Renal cortex interstitium (tissue), 11 donors: ENCODE results near the gene TCERG1L. TPM values are rescaled to one million over a fixed set of nuclear protein-coding genes. Genes with fewer than 3 reads are reported as not detected.

Source experiments
- DNase-seq, 11 donors: peaks; one replicate each; pipeline ENCODE4 v3.0.0-alpha.2; 2013; ENCODE audit warnings: low read depth in 9 of 11, low spot score in 4 of 11; ENCODE audit errors: extremely low read depth in 1 of 11
- polyA plus RNA-seq, 3 donors: library from polyadenylated mRNA; unstranded; fragments of 120-200 nt; gene quantifications; one replicate each; pipeline ENCODE4 v1.2.1, GENCODE V29; 2013; ENCODE audit not compliant: insufficient read length in 3 of 3

The TCERG1L gene
- polyA plus RNA-seq, 3 donors: 1.1 to 2.4 (median 1.3) TPM

DNA sequence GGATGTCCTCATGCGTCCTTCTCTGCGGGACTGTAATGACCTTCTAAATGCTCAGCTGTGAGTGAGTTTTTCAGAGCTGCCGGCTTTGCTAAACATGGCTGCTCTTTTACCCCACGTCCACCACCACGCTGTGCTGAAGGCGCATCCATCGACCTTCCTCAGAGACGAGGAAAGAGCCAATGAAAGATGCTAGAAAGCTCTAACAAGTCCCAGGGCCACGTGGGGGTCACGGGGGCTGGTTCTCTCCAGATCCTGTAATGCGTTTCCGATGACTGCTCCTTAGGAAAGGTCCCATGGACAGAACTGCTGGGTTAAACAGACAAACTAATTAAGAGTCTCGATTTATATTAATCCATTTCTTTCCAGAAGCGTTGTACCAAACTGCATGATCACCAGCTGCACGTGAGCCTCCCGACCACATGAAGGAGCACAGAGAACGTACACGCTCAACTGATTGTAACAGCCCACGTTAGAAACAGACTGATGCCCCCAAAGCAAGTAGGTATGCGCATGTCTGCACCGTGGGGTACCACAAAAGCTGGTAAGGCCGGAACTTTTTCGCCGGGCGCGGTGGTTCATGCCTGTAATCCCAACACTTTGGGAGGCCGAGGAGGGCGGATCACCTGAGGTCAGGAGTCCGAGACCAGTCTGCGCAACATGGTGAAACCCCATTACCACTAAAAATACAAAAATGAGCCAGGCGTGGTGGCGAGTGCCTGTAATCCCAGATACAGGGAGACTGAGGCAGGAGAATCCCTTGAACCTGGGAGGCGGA is 109.6 kb downstream of the TCERG1L start:
- no peak for DNase-seq

DNA sequence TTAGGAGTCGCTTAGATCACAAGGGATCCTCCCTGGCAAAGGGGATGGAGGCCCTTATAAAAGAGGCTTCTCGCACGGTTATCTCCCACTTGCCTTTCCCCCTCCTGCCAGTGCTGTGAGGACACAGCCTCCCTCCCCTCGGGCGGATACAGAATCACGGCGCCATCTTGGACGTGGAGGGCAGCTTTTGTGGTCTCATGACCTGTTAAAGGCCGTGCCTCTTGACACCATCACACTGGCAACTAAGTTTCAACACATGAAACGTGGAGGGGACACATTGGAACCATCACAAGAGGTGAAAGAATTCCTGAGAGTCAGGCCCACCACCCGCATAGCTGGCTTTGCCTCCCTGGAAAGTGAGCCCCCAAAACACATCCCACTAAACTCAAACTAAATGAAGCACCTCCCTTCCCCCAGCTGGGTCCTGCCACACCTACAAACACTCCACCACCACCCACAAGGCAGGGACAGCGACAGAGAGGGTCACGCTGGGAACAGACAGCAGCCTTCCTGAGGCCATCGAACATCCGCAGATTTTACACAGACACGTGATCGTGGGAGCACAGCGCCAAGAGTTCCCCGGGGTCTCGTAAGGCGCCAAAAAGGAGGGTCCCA is 110.6 kb downstream of the TCERG1L start:
- DNase-seq: no peak

DNA sequence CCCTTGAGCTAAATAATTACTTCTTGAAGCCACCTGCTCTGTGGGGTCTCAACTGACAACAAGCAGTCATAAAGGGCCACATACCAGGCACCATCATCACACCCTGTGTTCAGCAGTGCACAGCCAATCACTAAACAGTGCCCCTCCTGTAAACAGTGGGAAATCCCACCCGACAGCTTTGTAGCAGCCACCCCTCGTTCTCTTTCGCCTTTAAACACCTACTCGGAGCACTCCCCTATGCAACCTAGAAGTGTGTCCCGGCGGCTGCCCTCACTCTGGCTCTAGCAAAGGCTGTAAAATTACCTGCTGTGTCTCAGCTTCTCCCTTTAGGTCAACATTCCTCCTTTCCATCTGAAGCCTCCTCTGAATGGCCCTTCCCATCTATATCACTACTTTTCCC is 111.9 kb downstream of the TCERG1L start:
- no peak for DNase-seq

DNA sequence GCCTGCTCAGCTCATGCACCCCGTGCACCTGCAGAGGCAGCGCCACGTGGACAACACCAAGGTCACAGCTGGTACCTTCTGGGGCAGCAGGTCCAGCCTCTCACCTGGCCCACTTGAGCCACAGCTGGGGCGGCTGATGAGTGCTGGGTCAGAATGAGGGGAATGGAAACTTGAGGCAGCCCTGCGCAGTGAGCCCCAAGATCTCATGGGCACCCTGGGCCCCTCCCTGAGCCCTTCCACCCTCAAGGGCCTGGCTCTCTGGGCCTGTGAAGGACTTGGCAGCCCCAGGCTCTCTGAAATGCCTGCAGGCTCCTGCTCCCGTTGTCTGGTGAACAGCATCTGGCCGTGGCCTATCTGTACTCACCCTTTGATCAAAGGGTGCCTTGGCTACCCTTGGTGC is 112.7 kb downstream of the TCERG1L start:
- no peak for DNase-seq

DNA sequence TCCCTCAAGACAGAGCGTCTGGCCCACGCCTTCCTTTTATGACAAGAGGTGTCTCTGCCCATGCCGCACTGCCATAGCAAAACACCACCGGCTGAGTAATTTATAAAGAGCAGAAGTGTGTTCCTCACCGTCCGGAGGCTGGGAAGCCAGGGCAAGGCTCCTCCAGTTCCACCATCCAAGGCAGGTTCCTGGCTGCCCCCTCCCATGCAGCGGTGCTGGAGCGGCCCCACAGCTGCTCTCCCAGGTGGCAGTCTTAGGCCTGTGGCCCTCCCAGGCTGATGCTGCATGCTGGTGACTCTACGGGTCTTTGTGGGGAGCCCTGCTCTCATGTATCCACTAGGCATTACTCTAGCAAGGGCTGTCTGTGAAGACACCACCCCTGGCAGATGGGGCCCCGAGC is 113.1 kb downstream of the TCERG1L start:
- no peak for DNase-seq

DNA sequence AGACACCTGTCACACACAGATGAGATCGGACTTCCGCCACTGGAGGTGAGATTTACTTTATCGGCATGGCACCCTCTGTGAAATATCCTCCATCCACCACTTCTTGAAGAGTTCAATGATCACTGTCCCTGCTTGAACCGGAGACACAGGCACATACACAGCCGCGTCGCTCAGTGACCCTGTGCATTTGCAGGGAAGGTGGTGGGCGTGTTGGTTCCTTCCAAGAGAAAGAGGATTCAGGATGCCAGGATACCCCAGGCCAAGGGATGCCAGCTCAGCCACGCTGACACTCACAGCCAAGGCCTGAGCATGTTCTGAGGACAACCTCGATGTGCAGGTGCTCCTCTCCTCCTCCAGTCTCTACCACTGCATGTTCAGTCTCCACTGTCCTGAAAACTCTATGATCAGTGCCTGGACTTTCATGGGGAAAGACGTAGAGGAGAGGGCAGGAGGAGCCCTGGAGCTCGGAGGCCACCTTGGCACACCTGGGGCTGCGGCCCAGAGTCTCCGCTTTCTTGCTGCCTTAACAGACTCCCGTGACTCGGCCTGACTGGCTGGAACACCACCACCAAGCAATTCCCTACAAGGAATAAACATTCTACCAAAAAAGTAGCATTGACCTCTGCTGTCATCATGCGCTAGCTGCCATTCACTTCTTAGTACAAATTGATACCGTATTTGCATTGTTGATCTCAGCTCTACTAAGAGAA is 115.2 kb downstream of the TCERG1L start:
- no peak for DNase-seq

DNA sequence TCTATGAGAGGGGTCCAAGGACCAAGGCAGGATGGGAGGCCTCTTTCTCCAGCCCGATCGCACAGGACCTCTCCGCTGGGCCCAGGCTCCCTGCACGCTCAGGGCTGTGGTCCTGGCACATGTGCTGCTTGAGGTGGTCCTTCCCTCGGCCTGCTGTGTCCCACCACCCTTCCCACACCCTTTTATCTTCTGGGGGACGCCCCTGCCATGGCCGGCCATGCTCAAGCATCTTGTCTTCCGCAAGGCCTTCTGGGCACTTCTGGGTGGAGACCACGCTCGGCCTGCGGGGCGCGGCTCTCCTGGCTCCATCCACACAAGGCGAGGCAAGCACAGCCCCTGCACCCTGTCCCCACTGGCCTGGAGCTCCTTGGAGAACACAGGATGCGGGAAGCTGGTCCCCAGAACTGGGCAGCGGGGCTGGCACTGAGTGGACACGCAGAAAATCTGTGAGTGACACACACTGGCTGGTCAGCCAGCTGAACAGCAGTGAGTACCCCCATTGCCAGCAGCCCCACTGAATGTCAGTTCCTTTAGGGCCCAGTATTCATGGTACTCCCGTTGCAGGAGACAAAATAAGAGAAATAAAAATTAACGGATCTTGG is 115.9 kb downstream of the TCERG1L start:
- no peak for DNase-seq

DNA sequence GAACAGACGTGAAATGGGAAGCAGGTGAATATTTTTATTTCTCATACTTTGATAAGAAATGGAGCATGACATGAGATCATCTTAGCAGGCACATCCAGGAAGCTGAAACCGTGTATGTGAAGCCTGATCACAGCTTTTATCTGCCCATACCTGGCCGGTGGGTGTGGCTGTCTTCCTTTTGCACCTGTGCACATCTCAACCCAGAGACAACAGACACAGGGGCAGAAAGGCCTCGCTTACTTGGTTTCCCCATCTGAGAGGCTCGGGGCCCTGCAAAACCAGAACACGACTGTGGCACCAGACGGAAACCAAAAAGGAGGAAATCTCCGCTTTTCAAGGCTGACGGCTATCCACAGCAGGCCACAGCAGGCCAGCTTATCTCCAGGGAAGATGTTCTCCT is 116.4 kb downstream of the TCERG1L start:
- no peak for DNase-seq

DNA sequence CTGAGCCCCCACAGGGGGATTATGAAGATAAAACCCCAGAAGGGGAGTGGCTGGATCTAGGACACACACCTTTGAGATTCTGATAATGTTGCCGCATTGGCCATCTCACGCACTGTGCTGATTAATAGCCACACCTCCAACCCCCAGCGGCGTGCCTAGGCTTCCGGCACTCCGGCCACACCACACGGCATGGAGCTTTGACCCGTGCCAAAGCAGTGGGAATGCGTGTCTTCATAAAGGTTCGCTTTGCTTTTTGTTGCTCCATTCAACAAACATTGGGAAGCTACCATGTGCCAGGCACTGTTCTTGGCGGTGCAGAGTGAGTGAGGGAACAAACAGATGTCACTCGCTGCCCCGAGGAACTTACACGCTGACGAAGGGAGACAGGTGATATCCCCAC is 117.6 kb downstream of the TCERG1L start:
- DNase-seq: no peak

DNA sequence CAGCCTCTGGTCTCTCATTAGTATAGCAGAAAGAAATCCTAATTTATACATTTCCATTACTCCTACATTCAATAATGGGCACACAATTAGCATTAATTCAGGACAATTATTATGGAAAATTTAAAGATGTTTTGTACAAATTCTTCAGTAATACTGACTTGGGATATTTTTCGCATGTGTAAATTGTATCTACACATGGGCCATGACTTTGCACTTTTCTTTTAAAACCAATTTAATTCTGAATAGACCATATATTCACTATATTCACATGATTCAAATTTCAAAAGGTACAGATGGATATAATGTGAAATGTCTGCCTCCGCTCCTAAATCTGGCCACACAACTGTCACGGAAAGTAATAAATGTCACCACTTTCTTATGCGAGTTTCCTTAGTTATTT is 123.0 kb downstream of the TCERG1L start:
- no peak for DNase-seq

DNA sequence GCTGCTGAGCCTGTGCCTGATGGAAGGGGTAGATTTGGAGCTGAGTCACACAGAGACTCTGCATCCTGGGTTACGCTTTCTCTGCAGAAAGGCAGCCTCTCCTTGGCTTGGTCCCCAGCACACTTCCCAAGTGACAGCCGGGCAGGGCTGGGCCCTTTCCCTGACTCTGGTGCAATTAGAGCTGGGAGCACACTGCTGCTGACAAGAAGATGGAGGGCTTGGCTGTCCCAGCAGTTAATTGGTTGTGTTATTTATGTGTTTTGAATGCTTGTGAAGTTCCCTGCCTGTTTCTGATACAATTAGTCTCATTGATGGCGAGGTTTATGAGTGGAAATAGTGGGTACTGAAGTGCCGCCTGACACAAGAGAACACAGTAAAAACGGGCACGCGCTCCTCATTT is 123.6 kb downstream of the TCERG1L start:
- DNase-seq: peak in 1 of 11 donors; percentile 28

DNA sequence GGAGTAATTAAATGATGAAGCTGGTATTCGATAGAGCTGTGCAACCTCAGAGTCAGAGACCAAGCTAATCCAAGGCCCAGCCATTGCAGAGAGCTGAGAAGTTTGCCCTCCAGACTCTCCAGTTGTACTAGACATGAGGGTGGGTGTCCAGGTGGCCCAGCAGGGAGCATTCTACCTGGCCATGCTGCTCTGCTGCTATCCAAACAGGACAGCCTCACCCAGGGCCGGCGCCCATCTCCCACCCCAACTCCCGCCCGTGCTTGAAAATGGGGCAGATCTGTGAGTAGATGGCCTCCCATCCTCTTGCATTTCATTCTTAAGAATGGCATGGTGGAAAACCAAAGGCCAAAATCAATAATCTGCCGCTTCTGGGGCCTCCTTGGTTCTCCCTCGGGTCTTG is 124.2 kb downstream of the TCERG1L start:
- no peak for DNase-seq

DNA sequence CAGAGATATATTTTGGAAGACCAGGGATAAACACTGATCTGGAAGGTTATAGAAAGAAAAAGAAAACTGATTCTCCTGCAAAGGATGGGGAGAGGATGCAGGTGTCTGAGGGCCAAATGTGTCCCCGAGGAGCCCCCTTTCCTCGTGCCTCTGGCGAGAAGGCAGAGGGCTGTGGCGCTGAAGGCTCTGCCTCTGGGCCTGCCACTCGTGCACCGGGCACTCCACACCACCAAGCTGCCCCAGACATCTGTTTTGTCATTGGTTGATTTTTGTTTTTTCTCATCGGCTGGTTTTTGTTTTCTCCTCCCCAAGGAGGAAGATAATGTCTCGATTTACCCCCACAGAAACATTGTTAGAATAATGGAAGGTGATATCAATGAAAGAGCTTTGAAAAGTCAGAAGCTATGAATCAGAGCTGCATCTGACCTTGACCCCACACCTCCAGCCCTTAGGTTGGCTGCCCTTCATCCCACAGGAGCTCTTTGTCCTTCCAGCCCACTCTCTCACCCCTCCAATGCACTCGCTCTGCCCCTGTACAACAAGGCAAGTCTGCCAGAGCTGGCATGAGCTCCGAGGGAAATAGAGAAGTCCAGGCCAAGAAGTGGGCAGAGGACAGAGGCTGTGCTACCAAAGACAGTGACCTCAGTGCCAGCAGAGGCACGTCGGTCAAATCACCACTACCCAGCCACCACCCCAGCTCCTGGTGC is 124.8 kb downstream of the TCERG1L start:
- no peak for DNase-seq

DNA sequence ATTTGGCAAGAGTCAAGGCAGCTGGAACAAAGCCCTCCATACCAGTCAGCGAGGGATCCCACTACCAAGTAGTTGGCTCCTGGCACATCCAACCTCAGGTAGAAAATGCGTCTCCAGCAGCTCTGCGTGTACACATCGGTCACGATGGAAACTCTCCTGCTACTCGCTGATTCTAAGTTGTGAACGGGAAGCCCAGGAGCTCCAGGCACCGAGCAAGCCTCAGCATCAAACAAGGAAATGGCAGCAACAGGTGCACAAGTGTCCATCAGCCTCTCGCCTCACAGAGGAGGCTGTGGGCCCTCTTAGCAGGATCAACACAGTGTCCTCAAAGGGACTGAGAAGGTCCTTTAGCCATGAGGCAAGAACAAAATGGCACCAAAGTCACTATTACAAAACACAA is 127.0 kb downstream of the TCERG1L start:
- no peak for DNase-seq

DNA sequence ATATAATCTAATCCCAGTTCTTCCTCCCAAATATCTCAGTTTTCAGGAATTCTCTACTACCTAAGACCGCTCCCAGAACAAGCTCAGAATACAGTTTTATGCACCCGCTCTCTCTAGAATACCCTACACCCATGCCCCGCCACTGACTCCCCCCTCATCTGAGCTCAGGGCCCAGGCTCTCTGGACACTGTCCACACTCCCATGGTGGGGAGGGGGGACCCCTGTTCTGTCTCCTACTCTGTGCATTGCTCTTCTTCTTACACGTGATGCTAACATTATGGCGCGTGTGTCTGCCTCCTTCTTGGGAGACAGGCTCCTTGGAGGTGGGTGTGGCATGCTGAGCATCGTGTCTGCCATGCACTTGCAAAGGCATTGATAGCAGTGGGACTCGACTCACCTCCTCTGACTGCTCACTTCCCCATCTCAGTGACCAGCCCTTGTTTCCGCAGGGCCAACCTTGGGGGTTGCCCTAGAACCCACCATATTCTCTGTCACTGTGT is 127.9 kb downstream of the TCERG1L start:
- DNase-seq: no peak

DNA sequence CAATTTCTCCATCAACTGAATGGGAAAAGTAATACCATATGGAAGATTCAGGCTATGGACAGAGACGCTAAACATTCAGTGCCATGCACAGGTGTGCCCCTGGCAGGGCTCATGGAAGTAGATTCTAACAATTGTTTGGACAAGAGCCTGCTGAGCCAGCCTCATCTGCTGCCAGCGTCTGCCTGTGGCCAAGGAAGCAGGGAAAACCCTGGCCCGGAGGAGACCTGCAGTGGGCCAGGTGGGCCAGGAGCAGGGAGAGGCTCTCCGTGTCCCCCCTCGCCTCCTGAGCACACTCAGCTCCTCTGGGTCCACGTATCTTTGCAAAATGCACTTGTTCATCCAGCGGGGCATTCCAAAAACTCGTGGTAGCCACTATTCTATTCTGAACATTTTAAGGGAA is 130.1 kb downstream of the TCERG1L start:
- no peak for DNase-seq

DNA sequence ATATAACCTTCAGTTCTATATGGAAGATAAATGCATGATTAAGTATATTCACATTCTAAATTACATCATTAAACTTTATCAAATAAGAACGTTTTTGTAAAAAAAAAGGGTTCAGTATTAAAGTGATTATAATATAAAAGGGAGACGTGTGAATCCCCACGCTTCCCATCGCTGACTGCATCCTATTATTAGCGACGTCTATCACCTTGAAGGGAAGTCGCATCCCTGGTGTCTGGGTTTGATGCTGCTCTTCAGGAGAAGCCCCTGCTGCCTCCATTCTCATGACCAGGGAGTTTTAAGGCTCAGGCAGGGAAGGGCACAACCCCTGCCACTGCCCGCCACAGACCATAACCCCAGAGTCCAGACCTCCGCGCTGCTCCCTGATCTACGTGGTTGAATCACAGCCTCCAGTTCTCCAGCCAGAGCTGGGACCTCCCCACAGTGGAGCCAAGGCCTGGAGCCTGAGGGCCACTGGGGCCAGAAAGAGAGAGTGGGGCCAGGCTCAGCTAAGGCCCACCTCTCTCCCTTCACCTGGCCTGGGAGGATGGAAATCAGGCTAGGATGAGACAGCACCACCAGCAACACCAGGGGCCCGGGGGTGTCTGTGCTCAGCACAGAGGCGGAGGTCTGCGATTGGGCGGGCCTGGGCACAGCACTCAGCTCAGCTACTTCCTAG is 130.6 kb downstream of the TCERG1L start:
- no peak for DNase-seq

DNA sequence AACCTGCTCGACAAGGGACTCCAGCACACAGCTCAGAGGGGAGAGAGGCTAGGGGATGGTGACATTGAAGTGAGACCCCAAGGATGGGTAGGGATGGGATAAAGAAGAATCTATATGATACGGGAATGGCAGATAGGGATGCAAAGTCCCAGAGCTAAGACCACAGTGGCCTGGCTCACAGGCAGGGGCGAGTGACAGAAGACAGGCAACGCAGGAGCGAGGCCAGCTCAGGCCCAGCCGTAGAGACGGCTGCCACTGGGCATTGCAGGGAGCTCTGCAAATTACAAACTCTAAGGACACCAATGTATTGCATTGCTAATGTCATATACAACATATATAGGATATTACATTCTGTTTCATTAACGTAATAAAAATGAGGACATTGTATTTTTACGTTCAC is 131.4 kb downstream of the TCERG1L start:
- no peak for DNase-seq

DNA sequence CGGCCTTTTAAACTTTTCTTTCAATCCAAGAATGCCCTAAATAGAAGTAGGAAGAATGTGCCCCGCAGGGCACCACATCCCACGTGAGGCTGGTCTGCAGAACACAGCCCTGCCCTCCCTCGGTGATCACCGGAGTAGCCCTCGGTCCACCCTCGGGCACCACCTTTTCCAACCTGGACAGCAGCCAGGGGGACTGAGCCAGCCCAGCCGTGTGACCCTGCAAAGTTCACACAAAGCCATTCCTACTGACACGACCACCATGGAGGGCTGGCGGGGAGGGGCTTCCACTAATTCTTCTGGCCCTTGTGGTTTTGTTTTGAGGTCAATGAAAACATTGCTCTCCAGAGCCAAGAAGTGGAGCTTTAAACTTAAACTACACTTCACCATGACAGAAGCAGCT is 132.2 kb downstream of the TCERG1L start:
- peak in 1 of 11 donors; percentile 17 for DNase-seq
